ENCODE data around the gene PARD6B.

PARD6B gene

GRCh38 chr20:50765674-50766073 is 34.3 kb downstream of the PARD6B start:
- no peak for TF ChIP-seq GATA3 (IDR thresholded peaks at IDR 0.05; ENCODE audit: low read depth, low read length)

GRCh38 chr20:50772420-50773185 is 41.2 kb downstream of the PARD6B start:
- no peak for TF ChIP-seq GATA3 (IDR thresholded peaks at IDR 0.05; ENCODE audit: low read depth, low read length)
- TF ChIP-seq GATA2 (IDR thresholded peaks at IDR 0.05; ENCODE audit: low read depth, low read length): no peak

- TF ChIP-seq GATA3 (IDR thresholded peaks at IDR 0.05; ENCODE audit: low read depth, low read length) (no peak), GATA2 (IDR thresholded peaks at IDR 0.05; ENCODE audit: low read depth, low read length) (no peak)
Observed at GRCh38 chr20:50774515-50774914, 43.1 kb downstream of the PARD6B start.

- TF ChIP-seq GATA3 (IDR thresholded peaks at IDR 0.05; ENCODE audit: low read depth, low read length) (no peak), GATA2 (IDR thresholded peaks at IDR 0.05; ENCODE audit: low read depth, low read length) (no peak)
Observed at GRCh38 chr20:50776122-50776817, 44.9 kb downstream of the PARD6B start.

GRCh38 chr20:50777373-50777772 is 46.0 kb downstream of the PARD6B start:
- TF ChIP-seq GATA2 (IDR thresholded peaks at IDR 0.05; ENCODE audit: low read depth, low read length) (no peak), GATA3 (IDR thresholded peaks at IDR 0.05; ENCODE audit: low read depth, low read length) (no peak)

- TF ChIP-seq GATA2 (IDR thresholded peaks at IDR 0.05; ENCODE audit: low read depth, low read length) (no peak), GATA3 (IDR thresholded peaks at IDR 0.05; ENCODE audit: low read depth, low read length) (no peak)
Observed at GRCh38 chr20:50783390-50783789, 52.0 kb downstream of the PARD6B start.

- no peak for TF ChIP-seq GATA3 (IDR thresholded peaks at IDR 0.05; ENCODE audit: low read depth, low read length)
- no peak for TF ChIP-seq GATA2 (IDR thresholded peaks at IDR 0.05; ENCODE audit: low read depth, low read length)
Observed at GRCh38 chr20:50783903-50784302, 52.5 kb downstream of the PARD6B start.

GRCh38 chr20:50784464-50784863 is 53.1 kb downstream of the PARD6B start:
- TF ChIP-seq GATA2 (IDR thresholded peaks at IDR 0.05; ENCODE audit: low read depth, low read length): no peak
- TF ChIP-seq GATA3 (IDR thresholded peaks at IDR 0.05; ENCODE audit: low read depth, low read length): no peak

- TF ChIP-seq GATA2 (IDR thresholded peaks at IDR 0.05; ENCODE audit: low read depth, low read length) (no peak), GATA3 (IDR thresholded peaks at IDR 0.05; ENCODE audit: low read depth, low read length) (no peak)
Observed at GRCh38 chr20:50786703-50787102, 55.3 kb downstream of the PARD6B start.

GRCh38 chr20:50787181-50787580 is 55.8 kb downstream of the PARD6B start:
- TF ChIP-seq GATA3 (IDR thresholded peaks at IDR 0.05; ENCODE audit: low read depth, low read length): no peak
- no peak for TF ChIP-seq GATA2 (IDR thresholded peaks at IDR 0.05; ENCODE audit: low read depth, low read length)

- TF ChIP-seq GATA3 (IDR thresholded peaks at IDR 0.05; ENCODE audit: low read depth, low read length): no peak
- peak; percentile 52 for TF ChIP-seq GATA2 (IDR thresholded peaks at IDR 0.05; ENCODE audit: low read depth, low read length)
Observed at GRCh38 chr20:50788045-50788991, 56.9 kb downstream of the PARD6B start.

- TF ChIP-seq GATA3 (IDR thresholded peaks at IDR 0.05; ENCODE audit: low read depth, low read length) (no peak), GATA2 (IDR thresholded peaks at IDR 0.05; ENCODE audit: low read depth, low read length) (no peak)
Observed at GRCh38 chr20:50789968-50790650, 58.7 kb downstream of the PARD6B start.

GRCh38 chr20:50790651-50791277 is 59.4 kb downstream of the PARD6B start:
- TF ChIP-seq GATA2 (IDR thresholded peaks at IDR 0.05; ENCODE audit: low read depth, low read length) (no peak), GATA3 (IDR thresholded peaks at IDR 0.05; ENCODE audit: low read depth, low read length) (no peak)
